ENCODE measurements around the gene PRPF19. TPM values are rescaled to one million over a fixed set of nuclear protein-coding genes. Genes with fewer than 3 reads are reported as not detected.

The PRPF19 gene
- total RNA-seq, 4 donors from 2014 or later, result 65.0 to 90.2 (median 84.1) TPM

DNA sequence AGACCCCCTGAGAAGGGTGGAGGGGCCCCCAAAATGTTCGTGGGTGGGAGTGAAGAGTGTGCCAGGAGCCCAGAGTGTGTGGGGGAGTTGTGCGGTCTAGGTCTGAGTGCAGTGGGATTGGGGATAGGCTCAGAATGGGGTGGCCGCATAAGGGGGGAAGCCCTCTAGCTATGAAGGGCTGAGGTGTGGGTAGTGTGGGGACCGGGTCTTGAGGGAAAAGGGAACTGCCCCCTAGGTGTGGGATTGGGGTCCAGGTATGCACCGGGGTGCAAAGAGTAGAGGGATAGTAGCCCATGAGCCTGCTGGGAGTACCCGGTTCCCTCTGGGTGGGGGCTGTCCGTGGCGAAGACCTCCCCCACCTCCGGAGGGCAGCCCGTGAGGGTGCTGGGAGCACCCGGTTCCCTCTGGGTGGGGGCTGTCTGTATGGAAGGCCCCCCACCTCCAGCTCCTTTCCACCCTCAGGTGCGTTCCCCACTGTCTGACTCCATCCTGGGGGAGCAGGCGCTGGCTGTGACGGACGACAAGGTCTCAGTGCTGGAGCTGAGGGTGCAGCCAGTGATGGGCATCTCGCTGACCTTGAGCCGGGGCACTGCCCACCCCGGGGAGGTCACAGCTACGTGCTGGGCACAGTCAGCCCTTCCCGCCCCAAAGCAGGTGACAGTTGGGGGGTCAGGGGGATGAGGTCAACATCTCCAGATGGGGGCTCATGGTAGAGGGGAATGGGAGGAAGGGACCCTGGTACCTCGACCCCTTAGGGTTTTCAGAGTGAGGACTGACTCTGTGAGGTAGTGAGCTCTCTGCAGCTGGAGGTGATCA is 28.6 kb upstream of the PRPF19 start:
- no peak overlapping the region for H3K27ac ChIP-seq
- H3K4me3 ChIP-seq, result no peak overlapping the region
- peaks cover 0 to 56% (median 3%) of the 10 kb centered on the region in 3 donors for H3K36me3 ChIP-seq
- H3K27me3 ChIP-seq, result no peaks in the 10 kb centered on the region
- no peaks in the 10 kb centered on the region for H3K9me3 ChIP-seq
- DNase-seq, result no peak
- no peak for TF ChIP-seq POLR2A (IDR thresholded peaks at IDR 0.05)
- TF ChIP-seq, protein P1, sequence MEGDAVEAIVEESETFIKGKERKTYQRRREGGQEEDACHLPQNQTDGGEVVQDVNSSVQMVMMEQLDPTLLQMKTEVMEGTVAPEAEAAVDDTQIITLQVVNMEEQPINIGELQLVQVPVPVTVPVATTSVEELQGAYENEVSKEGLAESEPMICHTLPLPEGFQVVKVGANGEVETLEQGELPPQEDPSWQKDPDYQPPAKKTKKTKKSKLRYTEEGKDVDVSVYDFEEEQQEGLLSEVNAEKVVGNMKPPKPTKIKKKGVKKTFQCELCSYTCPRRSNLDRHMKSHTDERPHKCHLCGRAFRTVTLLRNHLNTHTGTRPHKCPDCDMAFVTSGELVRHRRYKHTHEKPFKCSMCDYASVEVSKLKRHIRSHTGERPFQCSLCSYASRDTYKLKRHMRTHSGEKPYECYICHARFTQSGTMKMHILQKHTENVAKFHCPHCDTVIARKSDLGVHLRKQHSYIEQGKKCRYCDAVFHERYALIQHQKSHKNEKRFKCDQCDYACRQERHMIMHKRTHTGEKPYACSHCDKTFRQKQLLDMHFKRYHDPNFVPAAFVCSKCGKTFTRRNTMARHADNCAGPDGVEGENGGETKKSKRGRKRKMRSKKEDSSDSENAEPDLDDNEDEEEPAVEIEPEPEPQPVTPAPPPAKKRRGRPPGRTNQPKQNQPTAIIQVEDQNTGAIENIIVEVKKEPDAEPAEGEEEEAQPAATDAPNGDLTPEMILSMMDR (IDR thresholded peaks at IDR 0.05), result no peak
- H3K4me1 ChIP-seq, result peaks cover 0 to 41% (median 6%) of the 10 kb centered on the region in 3 donors
- intact Hi-C loops (cut with DNase I), result no loop called here
- 80 to 83% methylated on average over 7 to 15 of the region's 21 CpGs for WGBS, 2 donors

DNA sequence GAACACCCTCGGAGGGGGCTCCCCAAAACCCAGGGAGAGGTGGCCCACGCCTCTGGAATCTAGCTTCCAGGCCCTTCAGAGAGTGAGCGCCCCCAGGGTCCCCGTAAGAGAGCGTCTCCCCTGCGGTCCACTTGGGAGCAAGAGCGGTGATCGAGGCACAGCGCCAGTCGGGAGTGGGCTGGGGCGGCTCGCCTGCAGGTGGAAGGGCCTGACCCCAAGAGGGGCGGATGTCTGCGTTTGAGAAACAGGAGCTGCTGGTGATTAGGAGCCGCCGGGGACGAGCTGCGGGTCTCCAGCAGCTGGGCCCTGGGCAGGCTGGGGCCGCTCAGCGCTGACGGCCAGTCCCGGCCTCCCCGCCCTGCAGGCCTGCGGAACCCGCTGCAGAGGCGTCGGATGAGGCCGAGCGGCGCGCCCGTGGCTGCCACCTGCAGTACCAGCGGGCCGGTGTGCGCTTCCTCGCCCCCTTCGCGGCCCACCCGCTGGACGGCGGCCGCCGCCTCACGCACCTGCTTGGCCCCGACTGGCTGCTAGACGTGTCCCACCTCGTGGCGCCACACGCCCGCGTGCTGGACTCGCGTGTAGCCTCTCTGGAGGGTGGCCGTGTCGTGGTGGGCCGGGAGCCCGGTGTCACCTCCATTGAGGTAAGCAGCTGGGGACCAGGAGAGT is 27.9 kb upstream of the PRPF19 start:
- Histone ChIP-seq H3K27ac (no peak overlapping the region), H3K36me3 (peaks cover 0 to 51% (median 3%) of the 10 kb centered on the region in 3 donors), H3K4me3 (no peak overlapping the region), H3K9me3 (no peaks in the 10 kb centered on the region), H3K27me3 (no peaks in the 10 kb centered on the region), H3K4me1 (peaks cover 0 to 34% (median 6%) of the 10 kb centered on the region in 3 donors)
- intact Hi-C loops (cut with DNase I), result no loop called here
- WGBS, 2 donors, result 92 to 96% methylated on average over 8 to 22 of the region's 57 CpGs
- DNase-seq, result no peak
- TF ChIP-seq POLR2A (IDR thresholded peaks at IDR 0.05), result no peak
- TF ChIP-seq, protein P1 (IDR thresholded peaks at IDR 0.05), result no peak

DNA sequence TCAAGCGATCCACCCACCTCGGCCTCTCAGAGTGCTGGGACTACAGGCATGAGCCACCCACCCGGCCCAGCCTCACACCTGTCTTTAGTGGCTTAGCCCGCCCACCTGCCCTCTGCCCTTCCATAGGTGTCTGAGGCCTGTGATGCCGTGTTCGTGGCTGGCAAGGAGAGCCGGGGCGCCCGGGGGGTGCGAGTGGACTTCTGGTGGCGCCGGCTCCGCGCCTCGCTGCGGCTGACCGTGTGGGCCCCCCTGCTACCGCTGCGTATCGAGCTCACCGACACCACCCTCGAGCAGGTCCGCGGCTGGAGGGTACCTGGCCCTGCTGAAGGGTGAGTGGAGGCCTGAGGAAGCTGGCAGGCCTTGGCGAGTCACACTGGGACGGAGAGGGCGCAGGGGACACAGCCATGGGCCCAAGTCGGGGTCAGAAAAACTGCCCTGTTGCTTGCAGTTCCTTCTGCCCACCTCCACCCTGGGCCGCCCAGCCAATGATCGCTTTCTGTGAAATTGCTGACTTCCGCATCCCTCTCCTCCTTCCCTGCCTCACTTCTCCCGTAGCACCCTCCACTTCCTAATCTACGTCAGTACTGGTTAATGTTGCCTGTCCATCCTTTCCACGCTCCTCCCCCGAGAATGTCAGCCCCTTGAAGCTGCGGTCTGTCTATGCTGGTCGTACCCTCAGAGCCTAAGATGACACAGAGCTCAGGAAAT is 27.2 kb upstream of the PRPF19 start:
- peaks cover 0 to 32% (median 6%) of the 10 kb centered on the region in 3 donors for H3K4me1 ChIP-seq
- no peak for DNase-seq
- H3K27me3 ChIP-seq, result no peaks in the 10 kb centered on the region
- peaks cover 0 to 56% (median 3%) of the 10 kb centered on the region in 3 donors for H3K36me3 ChIP-seq
- intact Hi-C loops (cut with DNase I), result no loop called here
- 67 to 84% methylated on average over 5 to 13 of the region's 37 CpGs for WGBS, 2 donors
- no peak overlapping the region for H3K4me3 ChIP-seq
- no peak overlapping the region for H3K27ac ChIP-seq
- H3K9me3 ChIP-seq, result no peaks in the 10 kb centered on the region
- no peak for TF ChIP-seq POLR2A (IDR thresholded peaks at IDR 0.05)
- TF ChIP-seq, protein P1 (IDR thresholded peaks at IDR 0.05), result no peak

DNA sequence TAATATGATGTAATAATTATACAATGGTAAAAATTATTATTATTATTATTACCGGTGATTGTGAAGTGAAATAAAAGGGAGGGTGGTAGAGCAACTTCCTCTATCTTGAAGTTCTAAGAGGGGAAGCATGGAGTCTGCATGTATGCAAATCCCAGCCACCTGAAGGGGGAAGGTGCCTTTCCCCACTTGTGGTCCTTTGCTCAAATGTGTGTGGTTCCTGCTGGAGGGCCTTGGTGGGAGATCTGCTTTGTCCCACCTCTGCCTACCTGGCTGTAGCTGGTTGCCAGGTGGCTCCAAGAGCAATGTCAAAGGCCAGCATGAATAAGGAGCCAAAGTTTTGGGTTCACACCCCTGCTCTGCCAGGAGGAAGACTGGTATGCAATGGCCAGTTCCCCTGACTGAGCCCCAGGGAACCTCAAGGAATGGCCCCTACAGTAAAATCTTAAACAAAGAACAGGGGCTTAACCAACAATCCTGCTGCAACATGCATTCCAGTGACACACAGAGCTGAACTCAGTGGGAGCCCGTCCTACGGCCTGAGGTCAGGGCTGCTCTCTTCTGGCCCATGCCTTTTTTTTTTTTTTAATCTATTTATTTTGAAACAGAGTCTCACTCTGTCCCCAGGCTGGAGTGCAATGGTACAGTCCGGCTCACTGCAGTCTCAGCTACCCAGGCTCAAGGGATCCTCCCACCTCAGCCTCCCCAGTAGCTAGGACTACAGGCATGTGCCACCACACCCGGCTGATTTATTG is 26.4 kb upstream of the PRPF19 start:
- H3K36me3 ChIP-seq, result peaks cover 0 to 60% (median 3%) of the 10 kb centered on the region in 3 donors
- no peaks in the 10 kb centered on the region for H3K27me3 ChIP-seq
- TF ChIP-seq, protein P1 (IDR thresholded peaks at IDR 0.05), result no peak
- H3K9me3 ChIP-seq, result no peaks in the 10 kb centered on the region
- intact Hi-C loops (cut with DNase I), result no loop called here
- H3K4me3 ChIP-seq, result no peak overlapping the region
- H3K27ac ChIP-seq, result no peak overlapping the region
- H3K4me1 ChIP-seq, result peaks cover 0 to 38% (median 6%) of the 10 kb centered on the region in 3 donors
- DNase-seq, result no peak
- 45 to 50% methylated on average over 5 of the region's 5 CpGs for WGBS, 2 donors
